ENCODE measurements around the gene ARHGEF3.
A peak's percentile ranks its signal among the peaks of the same experiment; 100 is the strongest.

The ARHGEF3 gene

GRCh38 chr3:56823421-56823926, 21.7 kb upstream of the ARHGEF3 start:
- no peak for DNase-seq (ENCODE audit: low spot score)

GRCh38 chr3:56822501-56822900, 20.8 kb upstream of the ARHGEF3 start:
- no peak for DNase-seq (ENCODE audit: low spot score)

GRCh38 chr3:56819016-56819809, 17.5 kb upstream of the ARHGEF3 start:
- DNase-seq (ENCODE audit: low spot score), result no peak

- DNase-seq (ENCODE audit: low spot score), result no peak
Measured at GRCh38 chr3:56818156-56818985, 16.6 kb upstream of the ARHGEF3 start.

- no peak for DNase-seq (ENCODE audit: low spot score)
Measured at GRCh38 chr3:56817646-56818045, 15.9 kb upstream of the ARHGEF3 start.

- no peak for DNase-seq (ENCODE audit: low spot score)
Measured at GRCh38 chr3:56816061-56816460, 14.3 kb upstream of the ARHGEF3 start.

GRCh38 chr3:56815589-56815988, 13.8 kb upstream of the ARHGEF3 start:
- DNase-seq (ENCODE audit: low spot score), result no peak

GRCh38 chr3:56813653-56813960, 11.9 kb upstream of the ARHGEF3 start:
- no peak for DNase-seq (ENCODE audit: low spot score)

- peak; percentile 27 for DNase-seq (ENCODE audit: low spot score)
Measured at GRCh38 chr3:56812754-56813652, 11.3 kb upstream of the ARHGEF3 start.

GRCh38 chr3:56811546-56812202, 9.9 kb upstream of the ARHGEF3 start:
- no peak for DNase-seq (ENCODE audit: low spot score)

- no peak for DNase-seq (ENCODE audit: low spot score)
Measured at GRCh38 chr3:56810577-56811545, 9.1 kb upstream of the ARHGEF3 start.

- DNase-seq (ENCODE audit: low spot score), result no peak
Measured at GRCh38 chr3:56806407-56806806, 4.7 kb upstream of the ARHGEF3 start.

GRCh38 chr3:56802790-56803189, 1.0 kb upstream of the ARHGEF3 start:
- DNase-seq (ENCODE audit: low spot score), result no peak

GRCh38 chr3:56802378-56802745, 613 bp upstream of the ARHGEF3 start:
- no peak for DNase-seq (ENCODE audit: low spot score)

GRCh38 chr3:56800832-56801661, 702 bp downstream of the ARHGEF3 start:
- no peak for DNase-seq (ENCODE audit: low spot score)

- no peak for DNase-seq (ENCODE audit: low spot score)
Measured at GRCh38 chr3:56800130-56800831, 1.5 kb downstream of the ARHGEF3 start.

- DNase-seq (ENCODE audit: low spot score), result peak; percentile 56
Measured at GRCh38 chr3:56799251-56799882, 2.4 kb downstream of the ARHGEF3 start.

- DNase-seq (ENCODE audit: low spot score), result no peak
Measured at GRCh38 chr3:56796996-56797395, 4.8 kb downstream of the ARHGEF3 start.
